KG1 (cell line): ENCODE results near the gene FREM1.

Source experiments
- DNase-seq: peaks from one replicate; lab custom pipeline; 2025; lab: John Stamatoyannopoulos, UW

The FREM1 gene

DNA sequence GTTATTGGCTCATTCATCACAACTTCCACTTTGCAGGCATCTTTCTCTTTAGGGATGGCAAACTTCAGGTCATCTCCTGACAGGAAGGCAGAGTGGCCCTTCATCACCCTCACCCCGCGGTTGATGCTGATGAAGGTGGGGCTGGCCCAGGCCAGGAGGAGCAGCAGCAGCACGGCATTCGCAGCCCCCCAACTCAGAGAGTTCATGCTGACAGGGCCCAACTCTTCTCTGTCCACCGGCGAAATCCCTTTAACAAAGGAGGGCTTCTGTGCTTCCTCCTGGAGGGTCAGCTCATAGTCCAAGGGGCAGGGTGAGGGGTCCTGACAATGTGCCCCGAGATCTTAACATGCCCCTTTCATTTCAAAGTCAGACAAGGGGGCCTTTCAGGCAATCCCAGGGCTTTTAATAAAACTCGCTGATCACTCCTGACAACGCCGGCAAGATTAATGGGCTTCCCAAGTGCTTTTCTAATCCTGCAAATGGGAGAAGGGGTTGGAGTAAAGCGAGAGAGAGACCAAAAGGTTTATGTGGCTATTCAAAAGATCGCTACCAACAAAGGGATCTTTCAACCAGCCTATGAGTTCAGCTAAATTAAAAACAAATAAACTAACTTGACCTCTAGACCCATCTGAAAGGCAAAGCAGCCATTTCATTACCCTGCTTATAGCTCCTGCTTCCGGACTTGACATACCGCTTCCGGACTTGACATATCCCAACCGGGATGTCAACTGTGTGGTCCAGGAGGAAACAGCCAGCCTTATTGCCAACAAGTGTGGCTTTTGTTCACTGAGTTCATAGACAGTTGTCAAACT lies 41.2 kb downstream of the FREM1 start:
- no peak for DNase-seq

DNA sequence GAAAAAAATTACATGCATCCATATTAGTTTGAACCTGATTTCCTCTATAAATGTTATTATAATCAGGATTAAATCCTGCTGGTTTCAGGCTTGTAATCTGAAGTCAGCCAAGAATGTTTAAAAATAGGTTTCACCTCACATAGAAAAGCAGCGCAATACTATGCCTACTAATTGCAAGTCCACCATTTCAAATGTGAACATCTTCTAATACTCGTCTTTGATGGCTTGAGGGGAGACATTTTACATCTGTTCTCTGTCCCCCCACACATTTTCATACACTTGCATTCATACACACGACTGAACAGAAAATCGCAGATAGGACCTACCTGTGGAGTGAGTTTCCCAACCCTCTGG lies 41.8 kb downstream of the FREM1 start:
- no peak for DNase-seq

DNA sequence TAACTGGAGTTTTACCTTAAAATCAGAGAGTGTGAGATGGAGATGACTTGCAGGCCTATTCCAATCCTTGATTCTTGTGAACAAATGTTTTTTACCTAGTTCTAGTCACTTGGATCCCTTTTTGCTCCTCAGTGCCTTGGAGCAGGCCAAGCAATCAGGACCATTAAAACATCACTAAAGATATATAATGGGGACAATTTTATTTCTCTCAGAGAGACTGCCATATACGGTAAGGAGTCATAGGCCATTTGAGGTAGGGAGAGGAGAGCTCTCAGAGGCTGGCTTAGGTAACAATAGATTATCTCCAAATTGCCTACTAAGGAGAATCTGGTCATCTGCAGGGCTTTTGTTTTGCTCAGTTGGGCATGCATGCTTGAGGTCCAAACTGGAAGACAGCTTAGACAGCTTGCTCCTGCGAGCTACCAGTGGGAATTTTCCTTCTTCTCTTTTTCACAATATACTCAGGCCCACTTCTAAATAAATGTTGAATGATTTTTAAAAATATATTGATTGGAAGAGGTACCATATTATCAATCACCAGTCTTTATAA lies 44.0 kb downstream of the FREM1 start:
- DNase-seq: no peak

- DNase-seq: no peak
Observed at GRCh38 chr9:14864309-14864708, 45.9 kb downstream of the FREM1 start.

- DNase-seq: no peak
Observed at GRCh38 chr9:14863402-14863801, 46.8 kb downstream of the FREM1 start.

- DNase-seq: no peak
Observed at GRCh38 chr9:14857449-14858305, 52.6 kb downstream of the FREM1 start.

DNA sequence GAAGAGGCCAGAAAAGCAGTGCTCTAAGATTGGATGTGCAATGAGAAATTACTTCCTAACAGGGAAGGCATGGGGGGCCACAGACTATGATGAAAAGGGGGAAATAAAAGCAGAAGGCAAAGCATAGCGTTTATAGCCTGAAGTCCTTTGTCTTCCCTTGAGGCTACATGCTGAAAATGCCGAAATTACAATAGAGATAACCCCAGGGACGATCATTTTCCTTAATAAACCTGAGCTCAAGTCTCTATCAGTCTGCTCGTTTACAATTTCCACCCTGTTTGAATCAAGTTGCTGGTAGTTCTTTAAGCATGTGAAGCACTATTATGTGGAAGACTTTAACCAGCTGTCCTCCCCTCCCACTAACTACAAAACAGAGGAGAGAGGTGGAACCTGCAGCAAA lies 60.4 kb downstream of the FREM1 start:
- no peak for DNase-seq

- no peak for DNase-seq
Observed at GRCh38 chr9:14849296-14849695, 60.9 kb downstream of the FREM1 start.

DNA sequence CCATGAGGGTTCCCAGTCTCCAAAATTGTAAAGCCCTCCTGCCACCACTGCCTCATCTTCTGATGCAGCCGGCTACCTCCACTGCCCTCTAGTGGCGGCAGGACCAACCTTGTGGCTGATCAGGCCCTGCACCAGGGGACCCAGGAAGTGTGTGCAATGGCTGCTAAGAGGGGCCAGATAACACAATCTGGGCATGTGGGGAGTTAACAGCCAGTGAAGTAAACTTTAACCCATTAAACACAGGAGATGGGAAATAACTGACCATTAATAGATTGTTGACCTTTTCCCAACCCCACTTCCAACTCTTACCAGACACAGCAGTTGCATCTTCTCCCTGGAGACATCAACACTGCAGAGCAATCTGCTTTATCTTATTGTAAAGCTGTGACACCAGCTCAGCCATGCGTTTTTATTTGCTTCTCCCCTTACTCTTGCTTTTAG lies 63.3 kb downstream of the FREM1 start:
- DNase-seq: peak; percentile 1

- DNase-seq: no peak
Observed at GRCh38 chr9:14843163-14843562, 67.1 kb downstream of the FREM1 start.

- DNase-seq: no peak
Observed at GRCh38 chr9:14842269-14842668, 68.0 kb downstream of the FREM1 start.

DNA sequence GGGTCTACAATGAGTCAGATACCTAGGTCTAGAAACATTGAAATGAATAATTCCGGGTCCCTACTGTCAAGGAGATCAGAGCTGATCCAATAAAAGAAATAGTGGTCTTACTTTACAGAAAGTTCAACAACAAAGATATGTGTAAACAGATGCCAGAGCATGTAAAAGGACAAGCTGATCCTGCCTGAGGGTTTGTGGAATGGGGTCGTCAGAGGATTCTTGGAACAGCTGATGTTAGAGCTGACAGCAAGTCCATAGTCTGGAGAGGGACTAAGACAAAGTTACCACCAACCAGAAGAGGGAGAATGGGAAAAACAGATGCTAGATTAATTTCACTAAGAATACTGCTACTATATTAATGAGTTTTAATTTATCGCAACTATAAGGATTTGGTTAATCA lies 71.5 kb downstream of the FREM1 start:
- DNase-seq: no peak

DNA sequence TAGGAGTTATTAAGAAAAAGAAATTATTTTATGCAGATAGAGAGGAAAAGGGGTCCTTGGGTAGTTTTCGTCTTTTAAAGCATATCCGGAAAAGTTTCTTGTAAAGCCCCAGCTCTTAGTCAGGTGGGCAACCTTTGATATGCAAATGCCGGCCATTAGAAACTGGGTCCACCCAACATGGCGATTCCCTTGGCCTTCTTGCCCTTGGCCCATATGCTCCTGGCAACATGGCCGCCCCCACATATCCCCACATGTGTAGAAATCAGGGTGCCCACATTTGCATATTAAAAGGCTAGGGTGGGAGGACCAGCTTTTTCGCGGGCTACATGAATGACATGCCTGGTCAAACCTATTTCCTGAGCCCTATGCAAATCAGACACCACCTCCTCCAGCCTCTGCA lies 73.3 kb downstream of the FREM1 start:
- DNase-seq: no peak

GRCh38 chr9:14831661-14832060 lies 78.6 kb downstream of the FREM1 start:
- DNase-seq: no peak

DNA sequence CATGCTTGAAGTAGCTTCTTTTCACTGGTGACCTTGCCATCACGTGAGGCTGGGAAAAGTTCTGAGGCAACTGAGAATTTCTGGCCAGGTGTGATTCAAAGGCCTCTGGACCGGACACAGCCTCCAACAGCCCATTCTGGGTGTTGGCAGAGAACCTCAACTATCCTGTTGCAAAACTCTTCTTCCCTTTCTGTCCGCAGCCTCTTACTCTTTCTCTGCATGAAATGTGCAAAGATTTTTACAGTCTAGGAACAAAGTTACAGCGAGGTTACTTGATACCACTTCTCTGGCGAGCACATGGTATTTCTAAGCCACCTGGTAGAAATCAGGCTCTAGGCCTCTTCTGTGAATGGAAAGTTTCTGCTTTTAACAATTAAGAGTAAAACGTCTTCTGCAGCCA lies 79.2 kb downstream of the FREM1 start:
- no peak for DNase-seq

DNA sequence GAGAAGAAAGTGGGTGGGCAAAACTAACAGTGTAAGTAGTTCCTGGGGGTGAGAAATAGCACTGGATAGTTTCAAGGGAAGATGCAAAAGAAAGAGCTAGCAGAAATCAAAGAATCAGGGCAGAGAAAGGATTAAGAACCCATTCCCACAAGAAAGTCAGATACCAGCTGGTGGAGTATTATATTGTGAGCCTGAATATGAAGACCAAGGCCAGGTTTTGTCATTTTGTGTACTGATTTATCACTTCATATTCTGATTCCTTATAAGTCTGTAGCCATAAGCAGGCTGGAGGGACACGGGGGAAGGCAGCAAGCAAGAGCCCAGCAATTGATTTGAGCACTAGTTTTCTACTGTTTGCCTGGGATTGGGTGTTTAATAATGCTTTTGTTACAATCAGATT lies 80.2 kb downstream of the FREM1 start:
- no peak for DNase-seq

DNA sequence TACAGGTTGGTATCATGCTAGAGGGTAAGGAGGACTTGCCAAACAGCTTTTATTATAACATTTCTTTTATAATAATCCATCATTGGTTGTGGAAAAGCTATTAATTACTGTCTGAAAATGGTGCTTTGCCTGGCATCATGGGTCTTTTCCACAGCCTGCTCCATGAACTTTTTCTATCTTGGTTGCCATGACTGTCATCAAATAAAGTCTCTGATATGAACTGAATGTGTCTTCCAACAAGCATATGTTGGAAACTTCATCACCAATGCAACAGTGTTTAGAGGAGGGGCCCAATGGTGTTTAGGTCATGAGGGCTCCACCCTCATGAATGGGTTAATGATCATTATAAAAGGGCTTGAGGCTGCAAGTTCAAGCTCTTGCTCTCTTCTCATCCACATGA lies 81.0 kb downstream of the FREM1 start:
- DNase-seq: no peak

GRCh38 chr9:14827805-14828204 lies 82.4 kb downstream of the FREM1 start:
- DNase-seq: no peak

DNA sequence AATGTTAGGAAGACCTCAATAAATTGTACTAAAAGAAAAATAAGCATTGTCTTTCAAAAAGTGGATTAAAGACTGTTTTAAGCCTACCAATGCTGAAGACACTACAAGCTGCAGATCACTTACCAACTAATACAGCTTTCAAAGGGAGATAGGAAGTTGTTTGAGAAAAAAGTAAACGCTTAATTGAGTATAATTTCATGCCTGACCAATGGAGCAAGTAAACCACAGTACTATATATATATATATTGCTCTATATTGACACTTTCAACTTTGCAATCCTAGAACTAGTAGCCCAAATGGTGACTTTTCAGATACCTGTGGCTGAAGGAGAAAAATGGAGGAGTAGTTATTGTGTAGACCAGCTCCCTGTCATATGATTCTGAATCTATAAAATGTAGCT lies 85.7 kb downstream of the FREM1 start:
- DNase-seq: no peak

GRCh38 chr9:14823800-14824199 lies 86.4 kb downstream of the FREM1 start:
- DNase-seq: no peak

- DNase-seq: no peak
Observed at GRCh38 chr9:14822666-14823065, 87.6 kb downstream of the FREM1 start.

GRCh38 chr9:14819183-14819582 lies 91.0 kb downstream of the FREM1 start:
- no peak for DNase-seq

DNA sequence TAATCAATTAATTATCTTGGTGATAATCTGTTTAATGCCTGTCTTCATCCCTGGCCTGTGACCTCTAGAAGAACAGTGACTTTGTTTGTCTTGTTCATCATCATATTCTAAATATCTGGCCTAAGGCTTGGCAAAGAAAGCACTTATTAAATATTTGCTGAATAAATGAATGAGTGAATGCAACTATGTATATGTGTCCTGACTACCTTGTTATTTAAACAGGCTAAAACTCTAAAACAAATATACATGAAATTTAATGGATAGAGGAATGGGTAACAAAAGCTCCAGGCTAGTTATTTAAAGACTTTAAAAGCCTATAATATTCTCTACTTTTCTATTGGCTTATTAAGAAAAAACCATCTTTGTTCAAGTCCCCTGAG lies 96.0 kb downstream of the FREM1 start:
- DNase-seq: no peak
